WTC11 (cell line): Measurements from ENCODE around the gene PRRX1. TPM values are rescaled to one million over a fixed set of nuclear protein-coding genes. Genes with fewer than 3 reads are reported as not detected.

Source experiments
- ATAC-seq: fragments of 200-7000 bp; cut with Tn5 transposase; 2 replicates; pipeline ENCODE4 v1.10.0; 2021; ENCODE audit warnings: mild to moderate bottlenecking, moderate library complexity
- CTCF ChIA-PET: fragments of 300-600 bp; sonication (Branson Sonifier 250); formaldehyde crosslinking; loops from one replicate; lab custom pipeline; 2021; ENCODE audit warnings: antibody characterized with exemption; lab: Charles Lee
- POLR2A ChIA-PET: fragments of 350-600 bp; sonication (Branson Sonifier 250); formaldehyde crosslinking; loops from one replicate; lab custom pipeline; 2021; ENCODE audit warnings: antibody characterized with exemption; lab: Charles Lee
- DNase-seq: peaks from one replicate; pipeline ENCODE4 v3.0.0; 2021; ENCODE audit warnings: low spot score
- H3K27ac Mint-ChIP-seq: 2 replicates; pipeline ENCODE4 v1.8.0; 2021; ENCODE audit warnings: mixed read lengths
- H3K27me3 Mint-ChIP-seq: 2 replicates; pipeline ENCODE4 v1.8.0; 2021; ENCODE audit warnings: low read depth, mild to moderate bottlenecking, moderate library complexity, mixed read lengths
- H3K36me3 Mint-ChIP-seq: 2 replicates; pipeline ENCODE4 v1.8.0; 2021; ENCODE audit warnings: mixed read lengths
- H3K4me1 Mint-ChIP-seq: 2 replicates; pipeline ENCODE4 v1.8.0; 2022; ENCODE audit warnings: mixed read lengths
- H3K4me3 Mint-ChIP-seq: 2 replicates; pipeline ENCODE4 v1.8.0; 2021; ENCODE audit warnings: mild to moderate bottlenecking, moderate library complexity, mixed read lengths
- H3K9me3 Mint-ChIP-seq: 2 replicates; pipeline ENCODE4 v1.8.0; 2021; ENCODE audit warnings: mixed read lengths
- ATF1 ChIP-seq: sonication (generic); formaldehyde crosslinking; IDR thresholded peaks from 2 replicates; pipeline ENCODE4 v1.8.1; 2023; ENCODE audit warnings: mild to moderate bottlenecking, moderate library complexity, missing genetic modification reagents
- CREB1 ChIP-seq: sonication (generic); formaldehyde crosslinking; IDR thresholded peaks from 2 replicates; pipeline ENCODE4 v1.8.0; 2023; ENCODE audit warnings: mild to moderate bottlenecking, missing genetic modification reagents
- ELF4 ChIP-seq: sonication (generic); formaldehyde crosslinking; IDR thresholded peaks from 2 replicates; pipeline ENCODE4 v1.8.1; 2022; ENCODE audit warnings: low read depth, mild to moderate bottlenecking, moderate library complexity, missing genetic modification reagents
- ESRRA ChIP-seq: sonication (generic); formaldehyde crosslinking; IDR thresholded peaks from 2 replicates; pipeline ENCODE4 v1.8.1; 2022; ENCODE audit warnings: mild to moderate bottlenecking, missing genetic modification reagents, borderline replicate concordance
- HMGA2 ChIP-seq: fragments of 250-450 bp; sonication (Bioruptor Pico); IDR thresholded peaks from 2 replicates; pipeline ENCODE4 v1.4.0; 2021; ENCODE audit warnings: mild to moderate bottlenecking, moderate library complexity
- MXD4 ChIP-seq: fragments of 250-450 bp; sonication (Bioruptor Pico); IDR thresholded peaks from 2 replicates; pipeline ENCODE4 v1.8.0; 2021; ENCODE audit warnings: mild to moderate bottlenecking, moderate library complexity, borderline replicate concordance
- NFE2L1 ChIP-seq: sonication (generic); formaldehyde crosslinking; IDR thresholded peaks from 2 replicates; pipeline ENCODE4 v1.8.1; 2023; ENCODE audit warnings: missing genetic modification reagents
- NR2C2 ChIP-seq: sonication (generic); formaldehyde crosslinking; IDR thresholded peaks from 2 replicates; pipeline ENCODE4 v1.8.0; 2022; ENCODE audit warnings: mild to moderate bottlenecking, missing genetic modification reagents
- OVOL2 ChIP-seq: fragments of 250-450 bp; sonication (Bioruptor Pico); IDR thresholded peaks from 2 replicates; pipeline ENCODE4 v1.9.0; 2021; ENCODE audit warnings: mild to moderate bottlenecking, borderline replicate concordance
- RORB ChIP-seq: fragments of 250-450 bp; sonication (Bioruptor Pico); IDR thresholded peaks from 2 replicates; pipeline ENCODE4 v1.9.0; 2021; ENCODE audit warnings: mild to moderate bottlenecking
- SMAD3 ChIP-seq: sonication (generic); formaldehyde crosslinking; IDR thresholded peaks from 2 replicates; pipeline ENCODE4 v1.8.0; 2022; ENCODE audit warnings: missing genetic modification reagents, mild to moderate bottlenecking, borderline replicate concordance
- SOX15 ChIP-seq: fragments of 250-450 bp; sonication (Bioruptor Pico); IDR thresholded peaks from 2 replicates; pipeline ENCODE4 v1.9.0; 2021; ENCODE audit warnings: mild to moderate bottlenecking
- ZBTB21 ChIP-seq: sonication (generic); formaldehyde crosslinking; IDR thresholded peaks from 2 replicates; pipeline ENCODE4 v1.8.1; 2023; ENCODE audit warnings: mild to moderate bottlenecking, missing genetic modification reagents, borderline replicate concordance
- ZNF121 ChIP-seq: sonication (generic); formaldehyde crosslinking; IDR thresholded peaks from 2 replicates; pipeline ENCODE4 v1.8.0; 2023; ENCODE audit warnings: missing genetic modification reagents
- ZNF317 ChIP-seq: sonication (generic); formaldehyde crosslinking; IDR thresholded peaks from 2 replicates; pipeline ENCODE4 v1.8.1; 2023; ENCODE audit warnings: low read depth, mild to moderate bottlenecking, moderate library complexity, missing genetic modification reagents, borderline replicate concordance
- ZNF671 ChIP-seq: fragments of 250-450 bp; sonication (Bioruptor Pico); IDR thresholded peaks from 2 replicates; pipeline ENCODE4 v1.8.0; 2021; ENCODE audit warnings: mild to moderate bottlenecking
- total RNA-seq: library from RNA; stranded (reverse); gene quantifications from 3 replicates; pipeline ENCODE4 v1.2.3, GENCODE V29; 2021
- TF ChIP-seq, protein P1 (sequence below): fragments of 200-600 bp; IDR thresholded peaks from 2 replicates; pipeline ENCODE4 v1.8.0; 2022; ENCODE audit warnings: antibody characterized with exemption
- TF ChIP-seq, protein P2 (sequence below): sonication (generic); formaldehyde crosslinking; IDR thresholded peaks from 2 replicates; pipeline ENCODE4 v1.8.0; 2022; ENCODE audit warnings: mild to moderate bottlenecking, missing genetic modification reagents
- TF ChIP-seq, protein P3 (sequence below): fragments of 250-450 bp; sonication (Bioruptor Pico); IDR thresholded peaks from 2 replicates; pipeline ENCODE4 v1.9.0; 2021; ENCODE audit warnings: moderate library complexity, mild to moderate bottlenecking, inconsistent platforms, borderline replicate concordance
- TF ChIP-seq, protein P4 (sequence below): fragments of 250-450 bp; sonication (Bioruptor Pico); IDR thresholded peaks from 2 replicates; pipeline ENCODE4 v1.8.0; 2021; ENCODE audit warnings: mild to moderate bottlenecking
- TF ChIP-seq, protein P5 (sequence below): sonication (generic); formaldehyde crosslinking; IDR thresholded peaks from 2 replicates; pipeline ENCODE4 v1.8.1; 2023; ENCODE audit warnings: mild to moderate bottlenecking, missing genetic modification reagents, moderate library complexity
- TF ChIP-seq, protein P6 (sequence below): sonication (generic); formaldehyde crosslinking; IDR thresholded peaks from 2 replicates; pipeline ENCODE4 v1.8.1; 2023; ENCODE audit warnings: mild to moderate bottlenecking, missing genetic modification reagents, borderline replicate concordance

Gene PRRX1
- total RNA-seq, 1 experiment from 2014 or later, result 0.31 TPM

DNA sequence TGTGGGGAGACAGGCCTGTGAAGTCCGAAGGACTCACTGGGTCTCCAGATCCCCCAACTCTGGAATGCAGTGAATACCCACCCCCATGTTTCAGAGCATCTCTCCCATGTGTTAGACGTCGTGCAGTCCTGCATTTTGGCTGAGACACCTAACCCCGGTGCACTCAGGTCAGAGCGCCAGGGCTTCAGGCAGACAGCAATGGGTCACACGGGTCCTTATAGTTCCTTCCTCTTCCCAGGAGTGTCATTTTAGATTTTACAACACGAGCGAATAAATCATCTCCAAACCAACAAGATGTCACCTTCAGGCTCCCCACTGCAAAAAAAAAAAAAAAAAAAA is 5.1 kb downstream of the PRRX1 start:
- H3K4me3 Mint-ChIP-seq, result peak overlapping the region; percentile 49
- peaks cover 56% of the 10 kb centered on the region for H3K4me1 Mint-ChIP-seq
- DNase-seq (no peak), ATAC-seq (no peak)
- ChIA-PET CTCF (interaction anchor here (1.8 kb wide), 1 partner anchor 229 kb away, joined by 4 read pairs; no protein-coding TSS in a partner anchor), POLR2A (interaction anchor here (0.5 kb wide), 1 partner anchor 519 kb away, joined by 4 read pairs; no protein-coding TSS in a partner anchor)
- H3K27me3 Mint-ChIP-seq, result peaks cover 100% of the 10 kb centered on the region
- H3K9me3 Mint-ChIP-seq, result no peaks in the 10 kb centered on the region
- H3K36me3 Mint-ChIP-seq, result no peaks in the 10 kb centered on the region
- TF ChIP-seq, protein P1, sequence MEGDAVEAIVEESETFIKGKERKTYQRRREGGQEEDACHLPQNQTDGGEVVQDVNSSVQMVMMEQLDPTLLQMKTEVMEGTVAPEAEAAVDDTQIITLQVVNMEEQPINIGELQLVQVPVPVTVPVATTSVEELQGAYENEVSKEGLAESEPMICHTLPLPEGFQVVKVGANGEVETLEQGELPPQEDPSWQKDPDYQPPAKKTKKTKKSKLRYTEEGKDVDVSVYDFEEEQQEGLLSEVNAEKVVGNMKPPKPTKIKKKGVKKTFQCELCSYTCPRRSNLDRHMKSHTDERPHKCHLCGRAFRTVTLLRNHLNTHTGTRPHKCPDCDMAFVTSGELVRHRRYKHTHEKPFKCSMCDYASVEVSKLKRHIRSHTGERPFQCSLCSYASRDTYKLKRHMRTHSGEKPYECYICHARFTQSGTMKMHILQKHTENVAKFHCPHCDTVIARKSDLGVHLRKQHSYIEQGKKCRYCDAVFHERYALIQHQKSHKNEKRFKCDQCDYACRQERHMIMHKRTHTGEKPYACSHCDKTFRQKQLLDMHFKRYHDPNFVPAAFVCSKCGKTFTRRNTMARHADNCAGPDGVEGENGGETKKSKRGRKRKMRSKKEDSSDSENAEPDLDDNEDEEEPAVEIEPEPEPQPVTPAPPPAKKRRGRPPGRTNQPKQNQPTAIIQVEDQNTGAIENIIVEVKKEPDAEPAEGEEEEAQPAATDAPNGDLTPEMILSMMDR, result no peak
- TF ChIP-seq, protein P2, sequence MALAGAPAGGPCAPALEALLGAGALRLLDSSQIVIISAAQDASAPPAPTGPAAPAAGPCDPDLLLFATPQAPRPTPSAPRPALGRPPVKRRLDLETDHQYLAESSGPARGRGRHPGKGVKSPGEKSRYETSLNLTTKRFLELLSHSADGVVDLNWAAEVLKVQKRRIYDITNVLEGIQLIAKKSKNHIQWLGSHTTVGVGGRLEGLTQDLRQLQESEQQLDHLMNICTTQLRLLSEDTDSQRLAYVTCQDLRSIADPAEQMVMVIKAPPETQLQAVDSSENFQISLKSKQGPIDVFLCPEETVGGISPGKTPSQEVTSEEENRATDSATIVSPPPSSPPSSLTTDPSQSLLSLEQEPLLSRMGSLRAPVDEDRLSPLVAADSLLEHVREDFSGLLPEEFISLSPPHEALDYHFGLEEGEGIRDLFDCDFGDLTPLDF (CRISPR knock-in tag), result no peak
- TF ChIP-seq OVOL2 (CRISPR knock-in tag) (no peak), CREB1 (no peak), ZNF671 (CRISPR knock-in tag) (no peak), SOX15 (CRISPR knock-in tag) (no peak), NR2C2 (CRISPR knock-in tag) (no peak), ELF4 (CRISPR knock-in tag) (no peak), HMGA2 (CRISPR knock-in tag) (no peak)
- TF ChIP-seq, protein P3, sequence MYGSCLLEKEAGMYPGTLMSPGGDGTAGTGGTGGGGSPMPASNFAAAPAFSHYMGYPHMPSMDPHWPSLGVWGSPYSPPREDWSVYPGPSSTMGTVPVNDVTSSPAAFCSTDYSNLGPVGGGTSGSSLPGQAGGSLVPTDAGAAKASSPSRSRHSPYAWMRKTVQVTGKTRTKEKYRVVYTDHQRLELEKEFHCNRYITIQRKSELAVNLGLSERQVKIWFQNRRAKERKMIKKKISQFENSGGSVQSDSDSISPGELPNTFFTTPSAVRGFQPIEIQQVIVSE (CRISPR knock-in tag), result no peak
- no peak overlapping the region for H3K27ac Mint-ChIP-seq

DNA sequence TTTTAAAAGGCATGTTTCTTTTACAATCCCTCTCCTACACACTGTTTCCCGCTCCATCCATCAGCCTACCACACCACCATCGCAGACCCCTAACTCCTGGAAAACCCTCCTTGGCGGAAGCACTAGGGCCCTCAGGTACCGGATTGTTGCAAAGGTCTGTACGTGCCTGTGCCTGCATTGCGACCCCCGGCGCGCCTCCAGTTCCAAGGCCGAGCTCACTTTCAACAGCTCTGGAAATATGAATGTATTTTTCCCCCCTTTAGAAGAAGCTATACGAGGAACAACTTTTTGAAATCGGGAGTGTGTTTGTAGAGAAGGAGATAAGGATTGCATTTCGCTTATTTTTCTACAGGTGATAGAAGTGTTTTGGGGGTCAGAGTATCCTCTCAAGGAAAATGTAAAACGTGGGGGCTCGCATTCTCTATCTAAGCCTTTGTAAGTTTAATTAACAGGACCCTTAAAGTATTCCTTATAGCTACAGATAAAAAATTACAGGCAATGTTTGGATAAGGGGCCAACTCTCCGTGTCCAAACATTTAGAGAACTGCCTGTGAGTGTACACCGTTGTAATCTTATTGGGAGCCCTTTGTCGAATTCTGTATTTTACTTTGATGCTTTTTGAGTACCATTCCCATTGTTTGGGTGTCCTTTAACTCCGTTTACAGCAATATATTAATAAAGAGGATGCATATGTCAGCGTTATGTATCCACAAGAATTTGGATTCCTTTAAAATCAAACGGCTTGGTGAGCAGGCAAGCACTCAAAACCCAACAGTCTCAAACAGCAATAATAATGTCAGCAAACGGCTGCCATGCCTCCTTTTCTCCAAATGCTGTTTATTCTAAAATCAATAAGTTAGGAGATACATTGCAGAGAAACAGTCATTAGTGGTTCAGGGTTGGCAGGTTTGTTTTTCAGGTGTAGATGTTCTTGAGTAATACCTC is 5.9 kb downstream of the PRRX1 start:
- DNase-seq (no peak), ATAC-seq (no peak)
- POLR2A ChIA-PET, result no interaction called here
- no peaks in the 10 kb centered on the region for H3K9me3 Mint-ChIP-seq
- peak overlapping the region; percentile 49 for H3K4me3 Mint-ChIP-seq
- CTCF ChIA-PET, result interaction anchor here (1.8 kb wide), 1 partner anchor 228 kb away, joined by 4 read pairs; no protein-coding TSS in a partner anchor
- peaks cover 96% of the 10 kb centered on the region for H3K27me3 Mint-ChIP-seq
- H3K36me3 Mint-ChIP-seq, result no peaks in the 10 kb centered on the region
- peaks cover 53% of the 10 kb centered on the region for H3K4me1 Mint-ChIP-seq
- H3K27ac Mint-ChIP-seq, result no peak overlapping the region
- no peak for TF ChIP-seq RORB (CRISPR knock-in tag)
- TF ChIP-seq NFE2L1 (CRISPR knock-in tag), result no peak
- TF ChIP-seq, protein P4, sequence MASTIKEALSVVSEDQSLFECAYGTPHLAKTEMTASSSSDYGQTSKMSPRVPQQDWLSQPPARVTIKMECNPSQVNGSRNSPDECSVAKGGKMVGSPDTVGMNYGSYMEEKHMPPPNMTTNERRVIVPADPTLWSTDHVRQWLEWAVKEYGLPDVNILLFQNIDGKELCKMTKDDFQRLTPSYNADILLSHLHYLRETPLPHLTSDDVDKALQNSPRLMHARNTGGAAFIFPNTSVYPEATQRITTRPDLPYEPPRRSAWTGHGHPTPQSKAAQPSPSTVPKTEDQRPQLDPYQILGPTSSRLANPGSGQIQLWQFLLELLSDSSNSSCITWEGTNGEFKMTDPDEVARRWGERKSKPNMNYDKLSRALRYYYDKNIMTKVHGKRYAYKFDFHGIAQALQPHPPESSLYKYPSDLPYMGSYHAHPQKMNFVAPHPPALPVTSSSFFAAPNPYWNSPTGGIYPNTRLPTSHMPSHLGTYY (CRISPR knock-in tag), result no peak
- no peak for TF ChIP-seq MXD4 (CRISPR knock-in tag)
- TF ChIP-seq ZBTB21 (CRISPR knock-in tag), result no peak
- no peak for TF ChIP-seq ESRRA (CRISPR knock-in tag)
- no peak for TF ChIP-seq SMAD3 (CRISPR knock-in tag)
- TF ChIP-seq ATF1 (CRISPR knock-in tag), result no peak
- TF ChIP-seq, protein P5, sequence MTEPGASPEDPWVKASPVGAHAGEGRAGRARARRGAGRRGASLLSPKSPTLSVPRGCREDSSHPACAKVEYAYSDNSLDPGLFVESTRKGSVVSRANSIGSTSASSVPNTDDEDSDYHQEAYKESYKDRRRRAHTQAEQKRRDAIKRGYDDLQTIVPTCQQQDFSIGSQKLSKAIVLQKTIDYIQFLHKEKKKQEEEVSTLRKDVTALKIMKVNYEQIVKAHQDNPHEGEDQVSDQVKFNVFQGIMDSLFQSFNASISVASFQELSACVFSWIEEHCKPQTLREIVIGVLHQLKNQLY (CRISPR knock-in tag), result no peak
- TF ChIP-seq ZNF317 (CRISPR knock-in tag), result no peak
- TF ChIP-seq ZNF121, result no peak
- TF ChIP-seq, protein P6, sequence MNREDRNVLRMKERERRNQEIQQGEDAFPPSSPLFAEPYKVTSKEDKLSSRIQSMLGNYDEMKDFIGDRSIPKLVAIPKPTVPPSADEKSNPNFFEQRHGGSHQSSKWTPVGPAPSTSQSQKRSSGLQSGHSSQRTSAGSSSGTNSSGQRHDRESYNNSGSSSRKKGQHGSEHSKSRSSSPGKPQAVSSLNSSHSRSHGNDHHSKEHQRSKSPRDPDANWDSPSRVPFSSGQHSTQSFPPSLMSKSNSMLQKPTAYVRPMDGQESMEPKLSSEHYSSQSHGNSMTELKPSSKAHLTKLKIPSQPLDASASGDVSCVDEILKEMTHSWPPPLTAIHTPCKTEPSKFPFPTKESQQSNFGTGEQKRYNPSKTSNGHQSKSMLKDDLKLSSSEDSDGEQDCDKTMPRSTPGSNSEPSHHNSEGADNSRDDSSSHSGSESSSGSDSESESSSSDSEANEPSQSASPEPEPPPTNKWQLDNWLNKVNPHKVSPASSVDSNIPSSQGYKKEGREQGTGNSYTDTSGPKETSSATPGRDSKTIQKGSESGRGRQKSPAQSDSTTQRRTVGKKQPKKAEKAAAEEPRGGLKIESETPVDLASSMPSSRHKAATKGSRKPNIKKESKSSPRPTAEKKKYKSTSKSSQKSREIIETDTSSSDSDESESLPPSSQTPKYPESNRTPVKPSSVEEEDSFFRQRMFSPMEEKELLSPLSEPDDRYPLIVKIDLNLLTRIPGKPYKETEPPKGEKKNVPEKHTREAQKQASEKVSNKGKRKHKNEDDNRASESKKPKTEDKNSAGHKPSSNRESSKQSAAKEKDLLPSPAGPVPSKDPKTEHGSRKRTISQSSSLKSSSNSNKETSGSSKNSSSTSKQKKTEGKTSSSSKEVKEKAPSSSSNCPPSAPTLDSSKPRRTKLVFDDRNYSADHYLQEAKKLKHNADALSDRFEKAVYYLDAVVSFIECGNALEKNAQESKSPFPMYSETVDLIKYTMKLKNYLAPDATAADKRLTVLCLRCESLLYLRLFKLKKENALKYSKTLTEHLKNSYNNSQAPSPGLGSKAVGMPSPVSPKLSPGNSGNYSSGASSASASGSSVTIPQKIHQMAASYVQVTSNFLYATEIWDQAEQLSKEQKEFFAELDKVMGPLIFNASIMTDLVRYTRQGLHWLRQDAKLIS, result no peak
